Measurements from ENCODE around the gene POPDC2. TPM values are rescaled to one million over a fixed set of nuclear protein-coding genes. Genes with fewer than 3 reads are reported as not detected.

The POPDC2 gene
- total RNA-seq, 2 experiments from 2014 or later = 1.3 to 2.1 TPM

- no peak overlapping the region for H3K4me3 Mint-ChIP-seq
- DNase-seq = no peak
Measured at GRCh38 chr3:119613872-119614271, 46.5 kb downstream of the POPDC2 start.

DNA sequence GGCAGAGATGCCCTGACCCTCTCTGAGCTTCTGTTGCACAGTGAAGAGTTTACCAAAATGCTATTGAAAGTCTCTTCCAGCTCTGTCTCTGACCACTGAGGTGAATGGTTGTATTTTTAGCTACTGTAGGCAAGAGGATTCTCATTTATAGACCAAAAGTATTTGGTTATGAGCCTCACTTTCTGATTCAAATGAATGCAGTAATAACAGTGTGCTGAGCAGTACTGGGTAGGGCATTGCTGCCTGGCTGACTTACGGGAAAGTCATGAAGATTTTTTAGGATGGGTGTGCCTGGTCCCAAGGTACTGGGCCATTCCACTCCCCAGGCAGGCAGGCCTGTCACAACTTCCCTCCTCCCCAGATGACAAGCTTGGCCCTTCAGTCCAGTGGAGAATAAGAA is 47.2 kb downstream of the POPDC2 start:
- H3K27ac Mint-ChIP-seq = no peak overlapping the region
- intact Hi-C loops (cut with micrococcal nuclease) = no loop called here
- no peak for DNase-seq
- no peaks in the 10 kb centered on the region for H3K36me3 Mint-ChIP-seq (ENCODE audit: low read depth)
- no peak for TF ChIP-seq CTCF (IDR thresholded peaks at IDR 0.05)
- H3K27me3 Mint-ChIP-seq = peaks cover 19% of the 10 kb centered on the region
- ChIA-PET CTCF (interaction anchor here (1.1 to 1.8 kb wide), 2 partner anchors 13 to 76 kb away, joined by 3 to 6 read pairs; no protein-coding TSS in a partner anchor), POLR2A (interaction anchor here (1.1 kb wide), 1 partner anchor 31 kb away, joined by 5 read pairs; no protein-coding TSS in a partner anchor)
- no peak overlapping the region for H3K4me3 Mint-ChIP-seq
- ATAC-seq = no peak
- no peaks in the 10 kb centered on the region for H3K9me3 Mint-ChIP-seq
- no peaks in the 10 kb centered on the region for H3K4me1 Mint-ChIP-seq (ENCODE audit: low read depth)

More at GRCh38 chr3:119613872-119614271, 46.5 kb downstream of the POPDC2 start:
- Mint-ChIP-seq H3K27ac (no peak overlapping the region), H3K4me1 (ENCODE audit: low read depth) (no peaks in the 10 kb centered on the region), H3K36me3 (ENCODE audit: low read depth) (no peaks in the 10 kb centered on the region), H3K27me3 (peaks cover 20% of the 10 kb centered on the region), H3K9me3 (no peaks in the 10 kb centered on the region)
- ATAC-seq = no peak
- CTCF ChIA-PET = interaction anchor here (1.0 kb wide), 1 partner anchor 13 kb away, joined by 5 read pairs; no protein-coding TSS in a partner anchor
- POLR2A ChIA-PET = no interaction called here
- no peak for TF ChIP-seq CTCF (IDR thresholded peaks at IDR 0.05)
- intact Hi-C loops (cut with micrococcal nuclease) = no loop called here

DNA sequence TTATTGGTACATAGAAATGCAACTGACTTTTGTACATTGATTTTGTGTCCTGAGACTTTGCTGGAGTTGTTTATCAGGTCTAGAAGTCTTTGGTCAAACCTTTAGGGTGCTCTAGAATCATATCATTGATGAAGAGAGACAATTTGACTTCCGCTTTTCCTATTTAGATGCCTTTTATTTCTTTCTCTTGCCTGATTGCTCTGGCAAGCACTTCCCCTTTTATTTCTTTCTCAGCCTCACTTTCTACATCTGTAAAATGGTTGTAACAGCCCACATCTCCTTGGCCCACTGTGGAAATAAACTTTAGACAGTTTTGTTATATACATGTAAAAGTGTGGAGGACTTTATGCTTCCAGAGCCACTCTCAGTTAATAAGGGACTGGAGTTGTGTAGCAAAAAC is 48.7 kb downstream of the POPDC2 start:
- TF ChIP-seq CTCF (IDR thresholded peaks at IDR 0.05) = no peak
- no peaks in the 10 kb centered on the region for H3K9me3 Mint-ChIP-seq
- no peak overlapping the region for H3K27ac Mint-ChIP-seq
- peaks cover 17% of the 10 kb centered on the region for H3K27me3 Mint-ChIP-seq
- DNase-seq (no peak), ATAC-seq (no peak)
- H3K4me3 Mint-ChIP-seq = no peak overlapping the region
- no peaks in the 10 kb centered on the region for H3K36me3 Mint-ChIP-seq (ENCODE audit: low read depth)
- no peaks in the 10 kb centered on the region for H3K4me1 Mint-ChIP-seq (ENCODE audit: low read depth)
- ChIA-PET CTCF (interaction anchor here (1.8 kb wide), 1 partner anchor 11 kb away, joined by 6 read pairs; no protein-coding TSS in a partner anchor), POLR2A (no interaction called here)
- intact Hi-C loops (cut with micrococcal nuclease) = no loop called here

- Mint-ChIP-seq H3K4me3 (no peak overlapping the region), H3K27me3 (peaks cover 17% of the 10 kb centered on the region), H3K4me1 (ENCODE audit: low read depth) (peaks cover 5% of the 10 kb centered on the region), H3K27ac (no peak overlapping the region), H3K9me3 (no peaks in the 10 kb centered on the region), H3K36me3 (ENCODE audit: low read depth) (no peaks in the 10 kb centered on the region)
- CTCF ChIA-PET = no interaction called here
- no peak for DNase-seq
- intact Hi-C loops (cut with micrococcal nuclease) = no loop called here
- TF ChIP-seq CTCF (IDR thresholded peaks at IDR 0.05) = no peak
- ATAC-seq = no peak
- POLR2A ChIA-PET = no interaction called here
Measured at GRCh38 chr3:119609301-119609700, 51.1 kb downstream of the POPDC2 start.

- intact Hi-C loops (cut with micrococcal nuclease) = no loop called here
- no peak for TF ChIP-seq CTCF (IDR thresholded peaks at IDR 0.05)
- no peaks in the 10 kb centered on the region for H3K36me3 Mint-ChIP-seq (ENCODE audit: low read depth)
- H3K27me3 Mint-ChIP-seq = peaks cover 17% of the 10 kb centered on the region
- ATAC-seq = no peak
- H3K4me3 Mint-ChIP-seq = no peak overlapping the region
- H3K4me1 Mint-ChIP-seq (ENCODE audit: low read depth) = peaks cover 5% of the 10 kb centered on the region
- ChIA-PET CTCF (no interaction called here), POLR2A (interaction anchor here (0.6 kb wide), 1 partner anchor 14 kb away, joined by 3 read pairs; no protein-coding TSS in a partner anchor)
- no peak for DNase-seq
- no peaks in the 10 kb centered on the region for H3K9me3 Mint-ChIP-seq
- H3K27ac Mint-ChIP-seq = no peak overlapping the region
Measured at GRCh38 chr3:119608405-119609000, 51.9 kb downstream of the POPDC2 start.
